ENCODE data around the gene PAPPA2. TPM values are rescaled to one million over a fixed set of nuclear protein-coding genes. Genes with fewer than 3 reads are reported as not detected.
"Not testable (repeated sequence)": the region's sequence is repeated elsewhere in the genome, so short reads cannot be mapped to it uniquely, and the experiment has no call there.

The PAPPA2 gene
- total and polyA plus RNA-seq, 8 donors: under 0.01 to 10.3 (median 0.29) TPM; not detected in 1

GRCh38 chr1:176754676-176755075 lies 291.7 kb downstream of the PAPPA2 start:
- Histone ChIP-seq H3K9me3 (peaks cover 0 to 5% (median 0%) of the 10 kb centered on the region in 4 donors), H3K36me3 (no peaks in the 10 kb centered on the region), H3K4me1 (no peaks in the 10 kb centered on the region), H3K27me3 (no peaks in the 10 kb centered on the region), H3K27ac (no peak overlapping the region), H3K4me3 (no peak overlapping the region)
- 53 to 81% (median 74%) methylated on average over 2 of the region's 2 CpGs for WGBS, 5 donors
- no peak for DNase-seq
- no peak for TF ChIP-seq EP300 (IDR thresholded peaks at IDR 0.05)
- no peak for TF ChIP-seq CTCF (IDR thresholded peaks at IDR 0.05)
- no peak for TF ChIP-seq POLR2A (IDR thresholded peaks at IDR 0.05)
- TF ChIP-seq POLR2AphosphoS5 (IDR thresholded peaks at IDR 0.05): no peak
- intact Hi-C loops (cut with DNase I; ENCODE audit: low total_unique reads): no loop called here

- H3K9me3 ChIP-seq; H3K27ac ChIP-seq; H3K4me1 ChIP-seq; intact Hi-C loops (cut with DNase I; ENCODE audit: low total_unique reads); H3K4me3 ChIP-seq; H3K27me3 ChIP-seq; DNase-seq; H3K36me3 ChIP-seq: not testable (repeated sequence)
- 90 to 93% (median 92%) methylated on average over 8 of the region's 8 CpGs for WGBS, 5 donors
These were observed 293.8 kb downstream of the PAPPA2 start for GRCh38 chr1:176756817-176757216.

- Histone ChIP-seq H3K27ac (no peak overlapping the region), H3K36me3 (no peaks in the 10 kb centered on the region), H3K27me3 (no peaks in the 10 kb centered on the region), H3K4me1 (no peaks in the 10 kb centered on the region), H3K4me3 (no peak overlapping the region), H3K9me3 (no peaks in the 10 kb centered on the region)
- DNase-seq: no peak
- intact Hi-C loops (cut with DNase I; ENCODE audit: low total_unique reads): no loop called here
- no peak for TF ChIP-seq EP300 (IDR thresholded peaks at IDR 0.05)
- no peak for TF ChIP-seq CTCF (IDR thresholded peaks at IDR 0.05)
- no peak for TF ChIP-seq POLR2AphosphoS5 (IDR thresholded peaks at IDR 0.05)
- TF ChIP-seq POLR2A (IDR thresholded peaks at IDR 0.05): no peak
- 61 to 100% (median 85%) methylated on average over 2 of the region's 2 CpGs for WGBS, 5 donors
These were observed 302.6 kb downstream of the PAPPA2 start for GRCh38 chr1:176765608-176766007.

GRCh38 chr1:176766779-176767178 lies 303.8 kb downstream of the PAPPA2 start:
- no peak for DNase-seq
- Histone ChIP-seq H3K9me3 (no peaks in the 10 kb centered on the region), H3K27me3 (no peaks in the 10 kb centered on the region), H3K4me3 (no peak overlapping the region), H3K4me1 (no peaks in the 10 kb centered on the region), H3K36me3 (no peaks in the 10 kb centered on the region), H3K27ac (no peak overlapping the region)
- TF ChIP-seq POLR2A (IDR thresholded peaks at IDR 0.05): no peak
- no peak for TF ChIP-seq CTCF (IDR thresholded peaks at IDR 0.05)
- no peak for TF ChIP-seq EP300 (IDR thresholded peaks at IDR 0.05)
- no peak for TF ChIP-seq POLR2AphosphoS5 (IDR thresholded peaks at IDR 0.05)
- 85 to 91% (median 88%) methylated on average over 1 of the region's 1 CpG for WGBS, 5 donors
- intact Hi-C loops (cut with DNase I; ENCODE audit: low total_unique reads): no loop called here

GRCh38 chr1:176767714-176768136 lies 304.8 kb downstream of the PAPPA2 start:
- TF ChIP-seq EP300 (IDR thresholded peaks at IDR 0.05) (no peak), CTCF (IDR thresholded peaks at IDR 0.05) (no peak), POLR2AphosphoS5 (IDR thresholded peaks at IDR 0.05) (no peak), POLR2A (IDR thresholded peaks at IDR 0.05) (no peak)
- no peak overlapping the region for H3K4me3 ChIP-seq
- H3K9me3 ChIP-seq: no peaks in the 10 kb centered on the region
- DNase-seq: no peak
- H3K27me3 ChIP-seq: no peaks in the 10 kb centered on the region
- H3K27ac ChIP-seq: no peak overlapping the region
- H3K36me3 ChIP-seq: no peaks in the 10 kb centered on the region
- intact Hi-C loops (cut with DNase I; ENCODE audit: low total_unique reads): no loop called here
- WGBS, 5 donors: 49 to 65% (median 53%) methylated on average over 7 of the region's 7 CpGs
- peaks cover 0 to 3% (median 1%) of the 10 kb centered on the region in 4 donors for H3K4me1 ChIP-seq

All from stomach (tissue), 9 donors.